Fibroblast of the aortic adventitia (primary cell): ENCODE data around the gene VTI1A. TPM values are rescaled to one million over a fixed set of nuclear protein-coding genes. Genes with fewer than 3 reads are reported as not detected.

Source experiments
- DNase-seq: peaks from one replicate; pipeline ENCODE4 v3.0.0-alpha.2; 2010; ENCODE audit warnings: low read depth
- H3K4me3 ChIP-seq: 2 replicates; pipeline ENCODE4 v1.5.1; 2011; ENCODE audit warnings: low read depth, mild to moderate bottlenecking, control low read depth, low read length, moderate library complexity
- total RNA-seq: library from RNA; depleted of rRNA; stranded (reverse); fragments of >200 nt; gene quantifications from 2 replicates; pipeline ENCODE4 v1.2.3, GENCODE V29; 2012; ENCODE audit warnings: low replicate concordance
- TF ChIP-seq, protein P1 (sequence below): IDR thresholded peaks from 2 replicates; pipeline ENCODE4 v1.5.1; 2011; ENCODE audit warnings: mild to moderate bottlenecking, low read length, control low read depth, inconsistent platforms; ENCODE audit not compliant: insufficient read depth

VTI1A gene
- total RNA-seq, 1 donor, result 44.5 TPM

DNA sequence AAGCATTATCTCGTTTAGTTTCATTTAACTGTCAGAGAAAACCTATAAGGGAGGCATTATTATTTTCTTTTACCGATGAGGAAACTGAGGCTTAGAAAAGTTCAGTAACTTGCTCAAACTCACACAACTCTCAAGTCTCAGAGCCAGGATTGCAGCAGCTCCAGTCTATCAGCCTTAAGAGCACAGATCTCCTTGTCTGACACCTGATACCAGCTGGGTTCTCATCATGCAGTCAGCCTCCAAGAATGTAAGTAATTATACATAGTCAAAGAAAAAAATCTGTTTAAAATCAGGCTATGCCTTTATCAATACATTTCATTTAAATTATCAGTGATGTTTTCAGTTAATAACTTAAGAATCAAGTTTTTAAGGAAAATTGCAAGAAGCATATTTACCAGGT, 266.4 kb downstream of the VTI1A start:
- no peak for DNase-seq
- H3K4me3 ChIP-seq, result no peak overlapping the region
- TF ChIP-seq, protein P1, sequence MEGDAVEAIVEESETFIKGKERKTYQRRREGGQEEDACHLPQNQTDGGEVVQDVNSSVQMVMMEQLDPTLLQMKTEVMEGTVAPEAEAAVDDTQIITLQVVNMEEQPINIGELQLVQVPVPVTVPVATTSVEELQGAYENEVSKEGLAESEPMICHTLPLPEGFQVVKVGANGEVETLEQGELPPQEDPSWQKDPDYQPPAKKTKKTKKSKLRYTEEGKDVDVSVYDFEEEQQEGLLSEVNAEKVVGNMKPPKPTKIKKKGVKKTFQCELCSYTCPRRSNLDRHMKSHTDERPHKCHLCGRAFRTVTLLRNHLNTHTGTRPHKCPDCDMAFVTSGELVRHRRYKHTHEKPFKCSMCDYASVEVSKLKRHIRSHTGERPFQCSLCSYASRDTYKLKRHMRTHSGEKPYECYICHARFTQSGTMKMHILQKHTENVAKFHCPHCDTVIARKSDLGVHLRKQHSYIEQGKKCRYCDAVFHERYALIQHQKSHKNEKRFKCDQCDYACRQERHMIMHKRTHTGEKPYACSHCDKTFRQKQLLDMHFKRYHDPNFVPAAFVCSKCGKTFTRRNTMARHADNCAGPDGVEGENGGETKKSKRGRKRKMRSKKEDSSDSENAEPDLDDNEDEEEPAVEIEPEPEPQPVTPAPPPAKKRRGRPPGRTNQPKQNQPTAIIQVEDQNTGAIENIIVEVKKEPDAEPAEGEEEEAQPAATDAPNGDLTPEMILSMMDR, result no peak

DNA sequence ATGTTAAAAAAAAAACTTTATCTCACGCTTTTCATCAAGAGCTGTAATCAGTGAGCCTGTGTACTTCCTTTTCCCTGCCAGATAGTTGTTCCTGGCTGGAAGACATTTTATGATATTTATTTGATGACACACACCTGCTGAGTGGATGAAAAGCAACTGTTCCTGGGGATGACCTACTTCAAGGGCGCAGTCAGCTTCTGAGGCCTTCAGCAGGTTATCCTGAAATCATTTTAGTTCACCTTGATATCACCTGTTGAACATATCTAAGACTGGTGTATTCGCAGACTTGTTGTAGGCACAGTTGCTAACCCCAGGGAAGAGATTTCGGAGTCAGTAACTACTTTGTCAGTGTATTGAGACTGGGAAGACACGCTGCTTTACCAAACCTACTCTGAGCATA, 268.6 kb downstream of the VTI1A start:
- H3K4me3 ChIP-seq, result no peak overlapping the region
- no peak for DNase-seq
- TF ChIP-seq, protein P1, result no peak

DNA sequence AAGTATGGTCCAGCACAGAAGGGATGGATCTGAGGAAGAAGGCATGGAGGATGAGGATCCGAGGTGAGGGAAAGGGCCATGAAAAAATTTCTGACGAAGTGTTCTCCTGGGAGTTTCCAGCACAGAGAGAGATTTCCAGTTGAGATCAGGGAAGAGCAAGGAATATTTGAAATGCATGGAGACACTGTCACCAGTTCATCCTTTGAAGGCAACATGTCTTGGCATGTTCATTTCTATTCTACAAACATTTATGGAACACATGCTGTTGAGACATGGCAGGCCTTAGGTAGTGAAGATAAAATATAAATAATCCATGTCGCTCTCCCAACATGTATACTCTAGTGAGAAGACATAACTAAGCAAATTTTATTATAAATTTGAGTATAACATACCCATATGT, 269.1 kb downstream of the VTI1A start:
- TF ChIP-seq, protein P1, result no peak
- no peak overlapping the region for H3K4me3 ChIP-seq
- no peak for DNase-seq

DNA sequence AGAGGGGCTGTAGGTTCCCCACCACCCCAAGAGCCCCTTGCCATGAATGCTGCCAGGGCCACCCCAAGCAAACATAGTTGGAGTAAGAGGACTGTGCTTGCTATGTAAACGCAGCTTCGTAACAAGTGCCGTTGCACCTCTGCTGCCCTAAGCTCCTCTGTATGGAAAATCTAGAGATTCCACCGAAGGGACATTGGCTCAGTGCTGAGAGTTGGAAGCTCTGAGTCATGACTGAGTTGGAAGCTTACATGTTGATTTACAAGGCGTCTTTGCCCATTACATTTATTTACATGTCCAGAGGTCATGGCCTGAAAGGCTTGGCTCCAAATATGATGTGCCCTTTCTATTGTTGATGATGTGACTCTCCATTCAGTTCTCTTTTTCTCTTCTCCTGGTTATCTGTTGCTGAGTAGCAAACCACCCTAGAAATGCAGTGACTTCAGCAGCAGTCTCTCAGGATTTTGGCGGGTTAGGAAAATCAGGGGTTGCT, 270.0 kb downstream of the VTI1A start:
- TF ChIP-seq, protein P1, result no peak
- H3K4me3 ChIP-seq, result no peak overlapping the region
- DNase-seq, result peak; percentile 76

DNA sequence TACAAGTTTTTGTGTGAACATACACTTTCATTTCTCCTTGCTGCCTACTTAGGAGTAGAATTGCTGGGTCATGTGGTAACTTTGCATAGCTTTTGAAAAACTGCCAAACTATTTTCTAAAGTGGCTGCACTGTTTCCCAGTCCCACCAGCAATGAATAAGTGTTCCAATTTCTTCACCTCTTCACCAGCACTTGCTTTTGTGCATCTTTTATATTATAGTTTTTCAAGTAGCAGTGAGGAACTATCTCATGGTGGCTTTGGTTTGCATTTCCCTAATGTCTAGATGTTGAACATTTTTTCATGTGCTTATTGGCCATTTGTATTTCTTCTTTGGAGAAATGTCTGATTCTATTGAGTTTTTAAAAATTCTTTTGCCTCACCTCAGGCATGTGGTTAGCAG, 273.2 kb downstream of the VTI1A start:
- no peak for DNase-seq
- no peak overlapping the region for H3K4me3 ChIP-seq
- TF ChIP-seq, protein P1, result no peak

DNA sequence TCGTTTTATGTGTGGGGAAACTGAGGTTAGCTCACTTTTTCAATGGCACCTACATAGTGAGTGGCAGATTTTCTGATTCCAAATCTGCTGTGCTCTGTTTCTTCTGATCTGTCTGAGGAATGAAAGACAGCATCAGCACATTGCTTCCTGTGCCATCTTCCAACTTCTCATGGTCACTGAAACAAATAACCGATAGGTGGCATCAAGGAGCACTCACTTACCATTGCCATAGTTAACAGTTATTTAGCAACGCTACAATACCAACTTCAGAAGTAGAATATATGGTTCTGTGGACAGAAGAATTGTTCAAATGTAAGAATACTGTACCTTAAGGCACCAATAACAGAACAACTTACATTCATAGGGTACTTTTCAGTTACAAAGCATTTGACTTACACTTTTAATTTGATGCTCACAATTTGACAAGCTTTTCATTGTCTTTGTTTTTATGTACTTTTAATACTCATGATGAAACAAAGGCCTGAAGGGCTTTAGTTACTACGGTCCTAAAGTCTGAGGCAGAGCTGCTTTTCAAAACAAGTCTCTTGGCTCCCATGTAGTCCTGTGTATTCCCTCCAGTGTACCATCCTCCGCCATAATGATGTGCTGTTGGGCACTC, 274.2 kb downstream of the VTI1A start:
- peak; percentile 62 for DNase-seq
- no peak overlapping the region for H3K4me3 ChIP-seq
- TF ChIP-seq, protein P1, result peak; percentile 68

DNA sequence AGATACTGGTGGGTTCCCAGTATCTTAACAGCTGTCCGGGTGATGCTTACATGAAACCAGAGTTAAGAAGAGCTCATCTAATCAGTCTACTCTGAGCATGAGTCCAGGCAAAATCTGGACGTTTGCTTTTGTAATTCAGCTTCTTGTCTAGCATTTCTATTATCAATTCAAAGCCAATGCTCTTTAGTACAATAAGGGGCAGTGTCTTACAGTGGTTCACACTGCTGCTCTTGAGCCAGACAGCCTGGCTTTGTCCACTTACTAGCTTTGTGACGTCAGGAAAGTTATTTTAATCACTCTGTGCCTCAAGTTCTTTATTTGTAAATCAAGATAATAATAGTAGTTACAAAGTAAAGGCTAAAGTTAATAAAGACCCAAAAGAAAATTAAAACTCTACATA, 275.7 kb downstream of the VTI1A start:
- DNase-seq, result no peak
- TF ChIP-seq, protein P1, result no peak
- no peak overlapping the region for H3K4me3 ChIP-seq
